Measurements from ENCODE around the gene ATXN1.

DNA sequence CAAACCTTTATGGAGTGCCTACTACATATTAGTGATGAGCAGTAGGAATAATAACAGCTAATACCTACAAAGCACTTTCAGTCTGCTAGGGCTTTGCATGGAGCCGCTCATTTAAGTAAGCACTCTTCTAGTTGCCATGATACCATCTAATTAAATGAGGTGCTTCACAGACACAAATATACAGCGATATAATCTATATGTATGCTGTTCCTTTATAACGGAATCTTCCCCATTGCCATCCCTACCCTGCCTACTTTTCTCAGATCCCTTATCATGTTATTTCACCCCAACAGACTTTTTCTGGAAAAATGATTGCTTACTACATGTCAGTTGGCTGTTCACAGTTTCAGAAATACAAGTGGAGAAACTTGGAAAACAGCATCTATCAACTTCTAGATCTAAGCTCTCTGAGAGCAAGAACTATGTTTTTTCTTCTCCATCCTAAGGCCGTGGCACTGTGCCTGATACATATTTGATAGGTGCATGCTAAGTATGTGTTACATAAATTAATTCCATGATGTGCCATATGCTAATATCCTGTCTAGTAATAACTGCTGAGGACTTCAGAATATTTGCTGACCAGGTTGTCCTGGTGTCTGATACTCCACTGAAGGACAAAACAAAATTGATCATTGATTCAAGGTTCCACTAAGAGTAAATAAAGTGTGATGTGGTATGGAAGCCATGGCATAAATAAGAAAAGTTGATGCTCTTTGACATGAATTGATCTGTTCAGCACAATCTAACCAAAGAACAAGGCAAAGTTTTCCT, 398.3 kb downstream of the ATXN1 start:
- TF ChIP-seq, protein P1, sequence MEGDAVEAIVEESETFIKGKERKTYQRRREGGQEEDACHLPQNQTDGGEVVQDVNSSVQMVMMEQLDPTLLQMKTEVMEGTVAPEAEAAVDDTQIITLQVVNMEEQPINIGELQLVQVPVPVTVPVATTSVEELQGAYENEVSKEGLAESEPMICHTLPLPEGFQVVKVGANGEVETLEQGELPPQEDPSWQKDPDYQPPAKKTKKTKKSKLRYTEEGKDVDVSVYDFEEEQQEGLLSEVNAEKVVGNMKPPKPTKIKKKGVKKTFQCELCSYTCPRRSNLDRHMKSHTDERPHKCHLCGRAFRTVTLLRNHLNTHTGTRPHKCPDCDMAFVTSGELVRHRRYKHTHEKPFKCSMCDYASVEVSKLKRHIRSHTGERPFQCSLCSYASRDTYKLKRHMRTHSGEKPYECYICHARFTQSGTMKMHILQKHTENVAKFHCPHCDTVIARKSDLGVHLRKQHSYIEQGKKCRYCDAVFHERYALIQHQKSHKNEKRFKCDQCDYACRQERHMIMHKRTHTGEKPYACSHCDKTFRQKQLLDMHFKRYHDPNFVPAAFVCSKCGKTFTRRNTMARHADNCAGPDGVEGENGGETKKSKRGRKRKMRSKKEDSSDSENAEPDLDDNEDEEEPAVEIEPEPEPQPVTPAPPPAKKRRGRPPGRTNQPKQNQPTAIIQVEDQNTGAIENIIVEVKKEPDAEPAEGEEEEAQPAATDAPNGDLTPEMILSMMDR (IDR thresholded peaks at IDR 0.05; ENCODE audit: control extremely low read depth in 1 of 3, insufficient read depth in 1 of 3, low read depth in 1 of 3, low read length in 3 of 3): no peak
- TF ChIP-seq NRF1 (IDR thresholded peaks at IDR 0.05; ENCODE audit: low read depth, low read length) (no peak), PHF8 (conservative IDR thresholded peaks at IDR 0.05; ENCODE audit: low read depth, low read length) (no peak), SP2 (IDR thresholded peaks at IDR 0.05; ENCODE audit: low read length) (no peak), RXRA (IDR thresholded peaks at IDR 0.05; ENCODE audit: insufficient read depth, low read depth, low read length) (no peak), POLR2A (IDR thresholded peaks at IDR 0.05; ENCODE audit: control extremely low read depth in 1 of 2, low read depth in 2 of 2, low read length in 2 of 2) (no peak), EGR1 (IDR thresholded peaks at IDR 0.05; ENCODE audit: borderline replicate concordance, low read depth, low read length) (no peak), POLR2AphosphoS5 (IDR thresholded peaks at IDR 0.05; ENCODE audit: low read depth, low read length) (no peak), POU5F1 (IDR thresholded peaks at IDR 0.05; ENCODE audit: low read depth, low read length) (no peak), SUZ12 (IDR thresholded peaks at IDR 0.05; ENCODE audit: low read length) (no peak)
